MG63 (cell line): ENCODE data around the gene ELN. TPM values are rescaled to one million over a fixed set of nuclear protein-coding genes. Genes with fewer than 3 reads are reported as not detected.

Experiments
- DNase-seq: peaks from one replicate; pipeline ENCODE4 v3.0.0-alpha.2; 2020
- H3K27me3 ChIP-seq: fragments of 250-450 bp; sonication (Bioruptor Pico); 2 replicates; pipeline ENCODE4 v1.5.1; 2020; ENCODE audit warnings: mild to moderate bottlenecking, moderate library complexity
- H3K36me3 ChIP-seq: fragments of 250-450 bp; sonication (Bioruptor Pico); 2 replicates; pipeline ENCODE4 v1.5.1; 2020; ENCODE audit warnings: mild to moderate bottlenecking, moderate library complexity
- H3K4me3 ChIP-seq: fragments of 250-450 bp; sonication (Bioruptor Pico); 2 replicates; pipeline ENCODE4 v1.5.1; 2020; ENCODE audit warnings: mild to moderate bottlenecking, moderate library complexity
- H3K9me3 ChIP-seq: fragments of 250-450 bp; sonication (Bioruptor Pico); 2 replicates; pipeline ENCODE4 v1.5.1; 2020; ENCODE audit warnings: mild to moderate bottlenecking, moderate library complexity
- total RNA-seq: library from RNA; depleted of rRNA; stranded (reverse); fragments of >200 nt; shearing (Covaris generic); gene quantifications from 2 replicates; pipeline ENCODE4 v1.2.3, GENCODE V29; 2014; ENCODE audit warnings: low replicate concordance

Gene ELN
- total RNA-seq, 1 experiment from 2014 or later = not detected

- Histone ChIP-seq H3K9me3 (no peaks in the 10 kb centered on the region), H3K27me3 (no peaks in the 10 kb centered on the region), H3K4me3 (no peak overlapping the region), H3K36me3 (no peaks in the 10 kb centered on the region)
- no peak for DNase-seq
Observed at GRCh38 chr7:74063223-74063641, 35.3 kb downstream of the ELN start.

- DNase-seq = no peak
- Histone ChIP-seq H3K4me3 (no peak overlapping the region), H3K36me3 (no peaks in the 10 kb centered on the region), H3K27me3 (no peaks in the 10 kb centered on the region), H3K9me3 (no peaks in the 10 kb centered on the region)
Observed at GRCh38 chr7:74063646-74064045, 35.7 kb downstream of the ELN start.

- H3K9me3 ChIP-seq = no peaks in the 10 kb centered on the region
- no peak overlapping the region for H3K4me3 ChIP-seq
- H3K36me3 ChIP-seq = no peaks in the 10 kb centered on the region
- DNase-seq = no peak
- H3K27me3 ChIP-seq = no peaks in the 10 kb centered on the region
Observed at GRCh38 chr7:74064696-74065095, 36.7 kb downstream of the ELN start.

- no peaks in the 10 kb centered on the region for H3K36me3 ChIP-seq
- no peak overlapping the region for H3K4me3 ChIP-seq
- no peaks in the 10 kb centered on the region for H3K9me3 ChIP-seq
- DNase-seq = no peak
- H3K27me3 ChIP-seq = no peaks in the 10 kb centered on the region
Observed at GRCh38 chr7:74066626-74067025, 38.7 kb downstream of the ELN start.

- DNase-seq = no peak
- no peaks in the 10 kb centered on the region for H3K9me3 ChIP-seq
- H3K4me3 ChIP-seq = no peak overlapping the region
- no peaks in the 10 kb centered on the region for H3K27me3 ChIP-seq
- H3K36me3 ChIP-seq = no peaks in the 10 kb centered on the region
Observed at GRCh38 chr7:74068378-74069085, 40.6 kb downstream of the ELN start.

- Histone ChIP-seq H3K4me3 (no peak overlapping the region), H3K27me3 (no peaks in the 10 kb centered on the region), H3K36me3 (no peaks in the 10 kb centered on the region), H3K9me3 (no peaks in the 10 kb centered on the region)
- DNase-seq = no peak
Observed at GRCh38 chr7:74069086-74069541, 41.1 kb downstream of the ELN start.

- Histone ChIP-seq H3K9me3 (no peaks in the 10 kb centered on the region), H3K4me3 (no peak overlapping the region), H3K36me3 (no peaks in the 10 kb centered on the region), H3K27me3 (no peaks in the 10 kb centered on the region)
- no peak for DNase-seq
Observed at GRCh38 chr7:74069790-74070618, 42.0 kb downstream of the ELN start.

GRCh38 chr7:74070619-74070921 is 42.6 kb downstream of the ELN start:
- H3K4me3 ChIP-seq = no peak overlapping the region
- no peaks in the 10 kb centered on the region for H3K9me3 ChIP-seq
- DNase-seq = no peak
- H3K27me3 ChIP-seq = no peaks in the 10 kb centered on the region
- no peaks in the 10 kb centered on the region for H3K36me3 ChIP-seq

- H3K36me3 ChIP-seq = no peaks in the 10 kb centered on the region
- no peak overlapping the region for H3K4me3 ChIP-seq
- H3K27me3 ChIP-seq = no peaks in the 10 kb centered on the region
- DNase-seq = no peak
- H3K9me3 ChIP-seq = no peaks in the 10 kb centered on the region
Observed at GRCh38 chr7:74071121-74071520, 43.1 kb downstream of the ELN start.

- no peak overlapping the region for H3K4me3 ChIP-seq
- DNase-seq = no peak
- H3K36me3 ChIP-seq = no peaks in the 10 kb centered on the region
- no peaks in the 10 kb centered on the region for H3K9me3 ChIP-seq
- no peaks in the 10 kb centered on the region for H3K27me3 ChIP-seq
Observed at GRCh38 chr7:74074770-74075169, 46.8 kb downstream of the ELN start.

- H3K9me3 ChIP-seq = no peaks in the 10 kb centered on the region
- no peaks in the 10 kb centered on the region for H3K36me3 ChIP-seq
- H3K4me3 ChIP-seq = no peak overlapping the region
- DNase-seq = no peak
- H3K27me3 ChIP-seq = no peaks in the 10 kb centered on the region
Observed at GRCh38 chr7:74078461-74078860, 50.5 kb downstream of the ELN start.

- DNase-seq = no peak
- H3K4me3 ChIP-seq = no peak overlapping the region
- H3K9me3 ChIP-seq = no peaks in the 10 kb centered on the region
- peaks cover 16% of the 10 kb centered on the region for H3K36me3 ChIP-seq
- H3K27me3 ChIP-seq = no peaks in the 10 kb centered on the region
Observed at GRCh38 chr7:74082770-74083116, 54.8 kb downstream of the ELN start.

- DNase-seq = peak; percentile 72
- H3K27me3 ChIP-seq = no peaks in the 10 kb centered on the region
- no peaks in the 10 kb centered on the region for H3K9me3 ChIP-seq
- peaks cover 18% of the 10 kb centered on the region for H3K36me3 ChIP-seq
- H3K4me3 ChIP-seq = peak within 1 kb of the TSS; percentile 65
Observed at GRCh38 chr7:74083117-74083876, 55.3 kb downstream of the ELN start, which contains the start of gene LIMK1. Gene LIMK1 (plus strand): TSS chr7:74083804. CDS start chr7:74083991, 187 bp downstream.

- Histone ChIP-seq H3K4me3 (peak overlapping the region; percentile 65), H3K27me3 (no peaks in the 10 kb centered on the region), H3K9me3 (no peaks in the 10 kb centered on the region), H3K36me3 (peaks cover 18% of the 10 kb centered on the region)
- peak; percentile 77 for DNase-seq
Observed at GRCh38 chr7:74083928-74084721, 56.2 kb downstream of the ELN start.

GRCh38 chr7:74084722-74085578 is 57.0 kb downstream of the ELN start:
- H3K4me3 ChIP-seq = peak overlapping the region; percentile 65
- DNase-seq = peak; percentile 79
- H3K9me3 ChIP-seq = no peaks in the 10 kb centered on the region
- H3K36me3 ChIP-seq = peaks cover 18% of the 10 kb centered on the region
- H3K27me3 ChIP-seq = no peaks in the 10 kb centered on the region
